Stomach (tissue), 4 donors: ENCODE measurements around the gene GSTA3.

Experiments used
- CTCF ChIP-seq, 7 experiments: fragments of 450-650 bp in 4 of 7; fragments of 200-600 bp in 3 of 7; sonication (generic) in 3 of 7; IDR thresholded peaks; one replicate each; pipeline ENCODE4 v1.5.1; 2016 to 2019; ENCODE audit warnings: antibody characterized with exemption in 7 of 7, control low read depth in 2 of 7, mild to moderate bottlenecking in 1 of 7
- EP300 ChIP-seq: sonication (generic); formaldehyde crosslinking; IDR thresholded peaks from one replicate; pipeline ENCODE4 v1.6.1; 2017; ENCODE audit warnings: antibody characterized with exemption
- POLR2A ChIP-seq, 4 donors: fragments of 450-650 bp; IDR thresholded peaks; one replicate each; pipeline ENCODE4 v1.6.1; 2016; ENCODE audit warnings: antibody characterized with exemption in 4 of 4, control low read depth in 2 of 4, mild to moderate bottlenecking in 1 of 4, moderate library complexity in 1 of 4
- POLR2AphosphoS5 ChIP-seq, 3 donors: sonication (generic); formaldehyde crosslinking; IDR thresholded peaks; one replicate each; pipeline ENCODE4 v1.6.1; 2016; ENCODE audit warnings: antibody characterized with exemption in 3 of 3

- TF ChIP-seq POLR2A (IDR thresholded peaks at IDR 0.05): no peak
- no peak for TF ChIP-seq CTCF (IDR thresholded peaks at IDR 0.05)
- TF ChIP-seq POLR2AphosphoS5 (IDR thresholded peaks at IDR 0.05): no peak
- TF ChIP-seq EP300: no peak
These were observed 33.3 kb downstream of the GSTA3 start for GRCh38 chr6:52876056-52876787.
